ENCODE results near the gene SRRT.
"Not testable (repeated sequence)": the region's sequence is repeated elsewhere in the genome, so short reads cannot be mapped to it uniquely, and the experiment has no call there.

The SRRT gene

DNA sequence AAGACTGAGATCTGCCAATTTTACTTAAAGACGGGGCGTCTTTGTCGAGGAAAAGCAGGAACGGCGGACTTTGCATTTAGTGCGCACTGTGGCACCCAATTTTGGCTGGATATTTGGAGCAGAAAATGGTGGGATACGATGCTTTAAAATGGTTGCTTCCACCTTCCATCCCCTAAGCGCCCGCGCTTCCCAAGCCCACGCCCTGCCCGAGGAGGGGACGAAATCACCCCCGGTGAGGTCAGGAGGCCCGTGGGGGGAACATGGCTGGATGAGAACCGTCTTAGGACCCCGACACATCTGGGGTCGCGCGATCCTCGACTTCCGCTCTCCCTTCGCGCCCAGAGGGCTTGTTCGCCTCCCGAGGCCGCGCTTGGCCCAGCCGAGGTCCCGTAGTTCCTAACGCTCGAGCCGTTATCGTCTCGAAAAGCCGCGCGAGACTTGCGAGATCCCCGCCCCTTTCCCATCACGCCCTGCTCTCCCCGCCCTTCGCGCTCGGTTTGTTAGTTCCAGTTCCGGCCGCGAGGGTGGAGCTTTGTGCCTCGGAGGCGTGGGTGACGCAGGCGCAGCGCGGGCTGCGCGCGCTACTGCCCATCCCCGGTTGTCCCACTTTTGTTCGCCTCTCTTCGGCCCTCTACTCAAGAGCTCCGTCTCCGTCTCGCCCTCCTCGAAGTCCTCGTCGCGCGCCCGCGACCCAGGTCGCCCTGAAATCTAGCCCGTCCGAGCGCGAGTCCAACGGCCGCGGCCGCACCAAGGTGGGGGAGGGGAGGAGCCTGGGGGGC, at the start of gene SRRT:
TSS of gene SRRT (plus strand) at position 527 of the 779 bp plus-strand sequence. CDS start 488 bp downstream, outside the sequence.
- peak; percentile 97 for DNase-seq (ENCODE audit: low read depth)

DNA sequence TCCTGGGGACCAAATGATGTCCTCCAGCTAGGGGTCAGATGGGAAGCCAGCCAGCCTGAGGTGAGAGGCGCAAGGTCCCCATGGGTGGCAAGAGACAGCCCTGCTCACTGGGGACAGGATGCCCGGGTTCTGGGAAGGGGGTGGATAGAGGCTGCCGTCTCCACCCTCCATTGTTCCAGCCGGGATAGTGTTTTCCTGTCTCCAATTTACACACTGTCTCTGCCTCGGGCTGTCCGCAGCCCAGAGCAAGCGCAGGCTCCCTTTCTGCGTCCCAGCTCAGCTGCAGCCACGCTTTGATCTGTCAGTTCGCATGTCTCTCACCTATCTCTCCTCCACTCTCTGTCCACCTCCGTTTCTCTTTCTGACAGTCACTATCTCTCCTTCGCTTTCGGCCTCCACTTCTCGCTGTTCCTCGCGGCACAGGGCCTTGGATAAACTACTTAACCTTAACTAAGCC, 49.7 kb upstream of the SRRT start:
- no peak for DNase-seq (ENCODE audit: low read depth)

GRCh38 chr7:100825751-100826513, 49.0 kb upstream of the SRRT start:
- DNase-seq (ENCODE audit: low read depth), result no peak

- DNase-seq (ENCODE audit: low read depth), result no peak
Observed at GRCh38 chr7:100826514-100827329, 48.2 kb upstream of the SRRT start.

DNA sequence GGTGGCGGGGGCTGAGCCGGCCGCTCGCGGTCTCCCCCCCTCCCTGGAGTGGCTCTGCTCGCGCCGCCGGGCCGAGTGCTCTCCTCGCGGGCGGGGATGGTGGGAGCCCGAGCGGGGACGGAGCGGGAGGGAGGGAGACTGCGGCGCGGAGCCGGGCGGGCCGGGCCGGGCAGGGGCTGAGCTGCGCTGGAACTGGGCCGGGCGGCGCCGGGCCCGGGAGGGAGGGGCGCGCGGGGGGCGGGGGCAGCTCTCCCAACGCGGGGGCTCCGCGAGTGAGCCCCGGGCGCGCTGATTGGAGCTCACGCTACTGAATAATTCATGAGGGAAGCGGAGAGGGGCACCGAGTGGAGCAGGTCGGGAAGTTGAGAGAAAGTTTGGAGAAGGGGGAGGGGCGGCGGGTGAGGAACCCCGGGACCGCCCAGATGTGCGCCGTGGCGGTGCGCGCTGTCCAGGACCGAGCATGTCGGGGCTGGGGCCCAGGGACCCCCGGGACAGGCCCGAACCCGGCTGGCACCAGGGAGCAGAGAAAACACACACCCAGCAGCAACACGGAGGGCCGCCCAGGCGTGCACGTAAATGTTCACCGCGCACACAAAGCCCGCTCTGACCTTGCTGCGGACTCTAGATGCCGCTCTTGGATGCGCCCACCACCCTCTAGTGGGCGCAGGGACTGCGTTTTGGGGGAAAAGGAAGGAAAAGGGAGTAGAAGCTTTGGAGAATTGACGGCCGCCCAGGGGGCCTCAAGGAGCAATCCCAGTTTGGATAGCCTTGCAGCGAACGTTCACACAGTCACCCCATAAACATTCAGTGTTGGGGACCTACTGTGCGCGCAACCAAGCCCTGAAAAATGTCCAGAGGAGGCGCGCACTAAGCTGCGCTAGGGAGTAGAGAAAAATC, 47.3 kb upstream of the SRRT start, which contains the start of gene EPHB4:
TSS of gene EPHB4 (minus strand) at position 194 of the 897 bp plus-strand sequence. CDS start 493 bp downstream, outside the sequence.
- DNase-seq (ENCODE audit: low read depth), result no peak

- DNase-seq (ENCODE audit: low read depth), result no peak
Observed at GRCh38 chr7:100829150-100829716, 45.7 kb upstream of the SRRT start.

GRCh38 chr7:100830396-100830795, 44.5 kb upstream of the SRRT start:
- DNase-seq (ENCODE audit: low read depth), result no peak

DNA sequence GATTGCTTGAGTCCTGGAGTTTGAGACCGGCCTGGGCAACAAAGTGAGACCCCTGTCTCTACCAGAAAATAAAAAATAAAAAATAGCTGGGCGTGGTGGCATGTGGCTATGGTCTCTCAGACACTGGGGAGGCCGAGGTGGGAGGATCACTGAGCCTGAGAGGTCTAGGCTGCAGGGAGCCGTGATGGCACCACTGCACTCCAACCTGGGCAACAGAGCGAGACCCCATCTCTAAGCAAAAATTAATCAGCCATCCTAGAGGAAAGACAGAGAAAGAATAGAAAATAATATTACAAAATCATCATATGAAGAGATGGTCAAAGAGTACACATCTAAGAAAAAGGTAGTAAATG, 42.6 kb upstream of the SRRT start:
- DNase-seq (ENCODE audit: low read depth), result no peak

DNA sequence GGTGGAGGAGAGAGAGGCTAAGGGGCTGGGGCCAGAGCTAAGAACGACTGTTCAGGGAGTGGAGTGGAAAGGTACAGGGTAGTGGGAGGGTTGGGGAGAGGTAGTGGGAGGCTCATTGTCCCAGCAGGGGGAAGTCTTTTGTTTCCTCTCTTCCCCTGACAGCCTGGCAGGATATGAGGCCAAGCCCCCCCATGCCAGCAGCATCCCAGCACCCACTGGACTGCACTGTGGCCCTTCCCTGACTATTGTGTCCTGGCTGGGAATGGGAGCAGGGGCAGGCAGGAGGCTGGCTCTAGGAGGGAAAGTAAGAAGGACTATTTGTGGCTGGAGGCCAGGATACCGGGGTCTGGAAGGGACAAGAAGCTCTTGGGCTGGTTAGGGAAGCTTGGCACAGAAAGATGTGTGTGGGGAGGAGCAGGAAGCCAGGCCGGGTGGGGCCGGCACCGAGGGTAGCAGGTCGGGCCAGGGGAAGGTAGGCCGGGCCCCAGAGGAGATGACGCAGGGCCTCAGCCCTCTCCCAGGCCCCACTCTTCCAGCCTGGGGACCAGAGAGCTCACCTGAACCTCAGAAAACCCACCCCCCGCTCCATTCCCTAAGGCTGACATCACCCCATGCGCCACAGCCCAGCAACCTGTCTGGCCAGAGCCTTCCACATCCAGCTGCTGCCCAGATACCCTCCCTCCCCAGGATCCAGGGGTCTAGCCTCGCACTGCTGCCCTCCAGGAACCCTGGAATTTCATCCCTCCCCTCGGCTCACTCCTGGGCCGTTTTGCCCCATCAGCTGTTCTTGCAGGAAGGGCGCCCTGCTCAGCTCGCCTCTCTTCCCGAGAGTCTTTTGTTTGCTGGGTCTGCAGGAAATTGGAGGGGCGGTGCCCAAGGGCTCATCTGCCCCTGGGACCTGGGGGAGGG, 38.7 kb upstream of the SRRT start:
- DNase-seq (ENCODE audit: low read depth), result no peak

- DNase-seq (ENCODE audit: low read depth), result no peak
Observed at GRCh38 chr7:100836812-100837098, 38.1 kb upstream of the SRRT start.

DNA sequence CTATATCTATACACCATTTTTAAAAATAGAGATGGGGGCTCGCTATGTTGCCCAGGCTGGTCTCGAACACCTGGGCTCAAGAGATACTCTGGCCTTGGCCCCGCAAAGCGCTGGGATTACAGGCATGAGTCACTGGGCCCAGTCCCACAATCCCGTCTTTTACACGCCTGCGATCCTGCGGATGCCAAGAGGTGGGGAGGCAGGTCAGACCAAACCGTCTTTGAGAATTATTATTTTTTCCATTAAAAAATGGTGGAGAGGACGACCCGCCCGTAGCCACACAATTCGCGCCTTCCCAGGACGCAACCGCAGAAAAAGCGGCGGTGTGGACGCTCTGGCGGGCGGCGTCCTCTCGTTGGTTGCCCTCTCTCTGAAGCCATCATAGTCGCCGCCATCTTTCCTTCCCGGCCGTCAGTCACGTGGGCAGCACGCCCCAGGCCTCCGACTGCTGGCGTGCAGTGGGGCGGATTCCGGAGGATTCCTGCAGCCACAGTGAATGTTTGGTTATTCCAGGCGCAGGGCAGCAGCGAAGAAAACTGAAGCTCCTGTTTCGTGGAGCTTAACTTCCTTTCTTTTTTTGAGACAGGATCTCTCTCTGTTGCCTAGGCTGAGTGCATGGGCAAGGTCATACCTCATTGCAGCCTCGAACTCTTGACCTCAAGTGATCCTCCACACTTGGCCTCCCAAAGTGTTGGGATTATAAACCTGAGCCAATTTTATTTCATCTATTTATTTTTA, 37.6 kb upstream of the SRRT start:
- DNase-seq (ENCODE audit: low read depth), result peak; percentile 61

DNA sequence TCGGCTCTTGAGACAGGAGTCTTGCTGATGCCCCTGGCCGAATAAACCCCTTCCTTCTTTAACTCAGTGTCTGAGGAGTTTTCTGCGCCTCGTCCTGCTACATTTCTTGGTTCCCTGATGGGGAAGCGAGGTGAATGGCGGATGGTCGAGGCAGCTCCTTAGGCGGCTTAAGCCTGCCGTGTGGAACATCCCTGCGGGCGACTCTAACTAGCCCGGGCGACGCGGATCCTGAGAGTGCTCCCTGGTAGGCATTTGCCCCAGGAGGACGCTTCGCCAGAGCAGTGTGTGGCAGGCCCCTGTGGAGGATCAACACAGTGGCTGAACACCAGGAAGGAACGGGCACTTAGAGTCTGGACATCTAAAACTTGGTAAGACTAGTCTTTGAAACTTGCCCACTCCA, 35.5 kb upstream of the SRRT start:
- DNase-seq (ENCODE audit: low read depth), result no peak

- no peak for DNase-seq (ENCODE audit: low read depth)
Observed at GRCh38 chr7:100840470-100841100, 34.3 kb upstream of the SRRT start.

DNA sequence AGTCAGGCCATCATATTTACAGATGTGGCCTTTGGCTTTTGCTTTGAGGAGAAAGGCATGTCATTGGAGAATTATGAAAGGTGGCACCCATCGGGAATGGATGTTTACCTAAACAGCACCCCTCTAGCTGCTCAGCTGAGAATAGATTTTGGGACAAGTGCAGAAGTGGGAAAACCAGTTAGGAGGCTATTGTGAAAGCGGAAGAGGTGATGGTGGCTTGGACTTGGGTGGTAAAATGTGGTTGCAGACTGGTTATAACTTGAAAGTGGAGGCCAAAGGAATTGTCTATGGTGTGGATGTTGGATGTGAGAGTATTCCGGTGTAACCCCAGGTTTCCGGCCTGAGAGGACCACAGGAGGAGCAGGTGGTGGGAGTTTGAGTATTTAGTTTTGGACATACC, 27.5 kb upstream of the SRRT start:
- no peak for DNase-seq (ENCODE audit: low read depth)

GRCh38 chr7:100852048-100852872, 22.6 kb upstream of the SRRT start, which contains the start of gene SLC12A9:
Gene SLC12A9, plus strand, starts transcription at chr7:100852713. Its CDS starts 1,485 bp downstream, at chr7:100854198.
- DNase-seq (ENCODE audit: low read depth), result peak; percentile 74

DNA sequence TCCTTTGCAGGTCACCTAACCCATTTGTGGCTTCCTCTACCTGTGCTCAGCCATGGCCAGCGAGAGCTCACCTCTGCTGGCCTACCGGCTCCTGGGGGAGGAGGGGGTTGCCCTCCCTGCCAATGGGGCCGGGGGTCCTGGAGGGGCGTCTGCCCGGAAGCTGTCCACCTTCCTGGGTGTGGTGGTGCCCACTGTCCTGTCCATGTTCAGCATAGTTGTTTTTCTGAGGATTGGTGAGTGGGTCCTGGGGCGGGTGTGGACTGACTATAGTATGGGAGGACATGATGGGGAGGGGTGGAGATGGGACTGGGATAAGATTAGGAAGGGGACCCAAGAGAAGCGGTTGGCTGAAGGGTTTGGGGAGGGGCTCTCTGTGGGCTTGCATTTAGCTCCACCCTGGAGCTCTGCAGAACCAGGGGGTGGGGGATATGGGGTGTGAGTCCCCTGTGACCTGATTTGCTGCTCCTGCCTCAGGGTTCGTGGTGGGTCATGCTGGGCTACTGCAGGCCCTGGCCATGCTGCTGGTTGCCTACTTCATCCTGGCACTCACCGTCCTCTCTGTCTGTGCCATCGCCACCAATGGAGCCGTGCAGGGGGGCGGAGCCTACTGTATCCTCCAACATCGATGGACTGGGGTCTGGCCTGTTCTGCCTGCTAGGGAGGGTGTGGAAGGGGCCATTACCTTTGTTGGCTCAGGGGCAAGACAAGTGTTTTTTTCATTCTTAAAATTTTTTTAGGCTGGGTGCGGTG, 20.6 kb upstream of the SRRT start:
- no peak for DNase-seq (ENCODE audit: low read depth)

GRCh38 chr7:100854899-100855298, 20.0 kb upstream of the SRRT start:
- DNase-seq (ENCODE audit: low read depth), result not testable (repeated sequence)
